PC-3 (cell line): Measurements from ENCODE around the gene THBS3. TPM values are rescaled to one million over a fixed set of nuclear protein-coding genes. Genes with fewer than 3 reads are reported as not detected.
"Not testable (repeated sequence)": the region's sequence is repeated elsewhere in the genome, so short reads cannot be mapped to it uniquely, and the experiment has no call there.

Experiments used
- ATAC-seq: fragments of 200-7000 bp; cut with Tn5 transposase; 2 replicates; pipeline ENCODE4 v1.9.1; 2020; ENCODE audit warnings: mild to moderate bottlenecking, moderate library complexity
- BruUV-seq: library from RNA; stranded (reverse); fragments of 400-500 nt; replicated peaks from 2 replicates; lab custom pipeline; 2021; lab: Mats Ljungman, UMichigan
- CTCF ChIA-PET: fragments of 300-600 bp; sonication (Branson Sonifier 250); formaldehyde crosslinking; loops from one replicate; lab custom pipeline; 2022; ENCODE audit warnings: antibody characterized with exemption; lab: Charles Lee
- POLR2A ChIA-PET: fragments of 300-600 bp; sonication (Branson Sonifier 250); formaldehyde crosslinking; loops from one replicate; lab custom pipeline; 2022; ENCODE audit warnings: antibody characterized with exemption; ENCODE audit not compliant: unreplicated experiment; lab: Charles Lee
- DNase-seq: peaks from one replicate; pipeline ENCODE4 v3.0.0-alpha.2; 2015
- H2AFZ ChIP-seq: fragments of 300-600 bp; sonication (generic); 2 replicates; pipeline ENCODE4 v1.6.0; 2016; ENCODE audit warnings: antibody characterized with exemption, low read length
- H3F3A ChIP-seq: fragments of 300-600 bp; sonication (generic); one replicate; pipeline ENCODE4 v1.6.0; 2017; ENCODE audit warnings: antibody characterized with exemption, low read length, control low read depth, mild to moderate bottlenecking; ENCODE audit not compliant: unreplicated experiment
- H3K27ac ChIP-seq: fragments of 300-600 bp; sonication (generic); 2 replicates; pipeline ENCODE4 v1.5.1; 2016; ENCODE audit warnings: mild to moderate bottlenecking, low read length
- H3K27me3 ChIP-seq: fragments of 300-600 bp; sonication (generic); 2 replicates; pipeline ENCODE4 v1.6.1; 2016; ENCODE audit warnings: low read length, mixed read lengths
- H3K36me3 ChIP-seq: fragments of 300-600 bp; sonication (generic); 2 replicates; pipeline ENCODE4 v1.6.1; 2016; ENCODE audit warnings: low read depth, mixed run types, low read length, mixed read lengths
- H3K4me1 ChIP-seq: fragments of 300-600 bp; sonication (generic); 2 replicates; pipeline ENCODE4 v1.5.1; 2016; ENCODE audit warnings: low read length; ENCODE audit not compliant: insufficient read depth
- H3K4me2 ChIP-seq: fragments of 300-600 bp; sonication (generic); 2 replicates; pipeline ENCODE4 v1.6.0; 2016; ENCODE audit warnings: low read length
- H3K4me3 ChIP-seq: fragments of 300-600 bp; sonication (generic); 2 replicates; pipeline ENCODE4 v1.5.1; 2016; ENCODE audit warnings: mild to moderate bottlenecking, low read length, mixed read lengths
- H3K79me2 ChIP-seq: fragments of 300-600 bp; sonication (generic); 2 replicates; pipeline ENCODE4 v1.6.1; 2017; ENCODE audit warnings: low read length, mixed read lengths
- H3K9ac ChIP-seq: fragments of 300-600 bp; sonication (generic); 2 replicates; pipeline ENCODE4 v1.6.0; 2016; ENCODE audit warnings: mild to moderate bottlenecking, low read length
- H3K9me2 ChIP-seq: fragments of 300-600 bp; sonication (generic); replicated peaks from 2 replicates; pipeline ENCODE4 v1.6.1; 2016; ENCODE audit warnings: mixed run types, low read length, mixed read lengths
- H3K9me3 ChIP-seq: fragments of 300-600 bp; sonication (generic); 2 replicates; pipeline ENCODE4 v1.6.1; 2016; ENCODE audit warnings: low read length, mixed read lengths
- H4K20me1 ChIP-seq: fragments of 300-600 bp; sonication (generic); 2 replicates; pipeline ENCODE4 v1.6.1; 2016; ENCODE audit warnings: low read length, mixed read lengths
- CTCF ChIP-seq: fragments of 300-600 bp; sonication (generic); conservative IDR thresholded peaks from 2 replicates; pipeline ENCODE4 v1.5.1; 2017; ENCODE audit warnings: antibody characterized with exemption, low read depth, mild to moderate bottlenecking, low read length
- EZH2 ChIP-seq: fragments of 300-600 bp; sonication (generic); IDR thresholded peaks from one replicate; pipeline ENCODE4 v1.6.1; 2017; ENCODE audit warnings: antibody characterized with exemption, mild to moderate bottlenecking, low read length; ENCODE audit not compliant: unreplicated experiment
- EZH2phosphoT487 ChIP-seq: fragments of 300-600 bp; sonication (generic); IDR thresholded peaks from 2 replicates; pipeline ENCODE4 v1.6.1; 2018; ENCODE audit warnings: mild to moderate bottlenecking, antibody characterized with exemption, low read length, borderline replicate concordance
- intact Hi-C: fragments of 100-400 bp; cut with micrococcal nuclease; formaldehyde crosslinking; loops from 2 replicates; pipeline ENCODE4 v1.9.0; 2023
- total RNA-seq: library from RNA; depleted of rRNA; stranded (reverse); fragments of >200 nt; gene quantifications from 2 replicates; pipeline ENCODE4 v1.2.3, GENCODE V29; 2014

THBS3 gene
- total RNA-seq, 1 experiment from 2014 or later = 13.0 TPM

- Histone ChIP-seq H3K9ac (peak overlapping the region; percentile 55), H3K27ac (no peak overlapping the region), H4K20me1 (no peaks in the 10 kb centered on the region), H3K9me3 (no peaks in the 10 kb centered on the region), H3K4me1 (peaks cover 27% of the 10 kb centered on the region), H3K27me3 (no peaks in the 10 kb centered on the region), H2AFZ (no peak overlapping the region), H3K79me2 (peaks cover 4% of the 10 kb centered on the region; the same call in 1 of the 2 replicates), H3K9me2 (no peaks in the 10 kb centered on the region), H3F3A (no peaks in the 10 kb centered on the region), H3K36me3 (peaks cover 4% of the 10 kb centered on the region; the same call in 1 of the 2 replicates), H3K4me3 (peak overlapping the region; percentile 70), H3K4me2 (peak overlapping the region; percentile 91)
- POLR2A ChIA-PET = interaction anchor here (0.6 to 2.1 kb wide), 3 partner anchors 13 to 193 kb away, joined by 4 to 8 read pairs (median 7); partner anchors contain the start of genes KRTCAP2, MTX1 and ZBTB7B
- DNase-seq (no peak), ATAC-seq (no peak)
- CTCF ChIA-PET = interaction anchor here (2.7 kb wide), 1 partner anchor 22 kb away, joined by 25 read pairs; the partner anchor contains the start of gene KRTCAP2
- TF ChIP-seq EZH2 (no peak), EZH2phosphoT487 (no peak), CTCF (no peak)
- BruUV-seq = TSS peak; percentile 52
- intact Hi-C loops = no loop called here
These were observed 12.2 kb downstream of the THBS3 start for GRCh38 chr1:155195201-155196102.

- intact Hi-C loops = loop anchor here (2.0 to 5.0 kb wide), 2 partner anchors 17 to 33 kb away; no protein-coding TSS in a partner anchor
- not testable (repeated sequence) for H4K20me1 ChIP-seq, H3K27me3 ChIP-seq, ATAC-seq, H3F3A ChIP-seq, BruUV-seq, H3K79me2 ChIP-seq, H3K9me2 ChIP-seq, H3K9me3 ChIP-seq, H3K36me3 ChIP-seq, DNase-seq
- H2AFZ ChIP-seq = peak overlapping the region; percentile 96
- peak overlapping the region; percentile 70 for H3K4me3 ChIP-seq
- H3K4me2 ChIP-seq = peak overlapping the region; percentile 91
- ChIA-PET POLR2A (interaction anchor here (0.5 to 2.1 kb wide), 5 partner anchors 12 to 129 kb away, joined by 3 to 8 read pairs (median 5); partner anchors contain the start of genes KRTCAP2 and MTX1), CTCF (interaction anchor here (0.6 to 2.7 kb wide), 7 partner anchors 14 to 519 kb away, joined by 3 to 25 read pairs (median 8); partner anchors contain the start of genes KRTCAP2, MTX1 and THBS3)
- H3K4me1 ChIP-seq = peaks cover 27% of the 10 kb centered on the region
- peak overlapping the region; percentile 55 for H3K9ac ChIP-seq
- H3K27ac ChIP-seq = peak overlapping the region; percentile 75
These were observed 13.8 kb downstream of the THBS3 start for GRCh38 chr1:155193991-155194240.

- H3K36me3 ChIP-seq = peaks cover 4% of the 10 kb centered on the region; the same call in 1 of the 2 replicates
These were observed 14.3 kb downstream of the THBS3 start for GRCh38 chr1:155193275-155193990.

More at GRCh38 chr1:155193275-155193990, 14.3 kb downstream of the THBS3 start:
- no peaks in the 10 kb centered on the region for H3K9me3 ChIP-seq
- H3K4me3 ChIP-seq = peak overlapping the region; percentile 70
- peak overlapping the region; percentile 96 for H2AFZ ChIP-seq
- H3K4me1 ChIP-seq = peaks cover 27% of the 10 kb centered on the region
- intact Hi-C loops = loop anchor here (2.0 to 5.0 kb wide), 2 partner anchors 17 to 34 kb away; no protein-coding TSS in a partner anchor
- peak overlapping the region; percentile 55 for H3K9ac ChIP-seq
- ChIA-PET POLR2A (interaction anchor here (0.6 to 2.1 kb wide), 4 partner anchors 13 to 129 kb away, joined by 3 to 8 read pairs (median 6); partner anchors contain the start of genes KRTCAP2 and MTX1), CTCF (interaction anchor here (0.6 to 2.7 kb wide), 8 partner anchors 14 to 43 kb away, joined by 4 to 25 read pairs (median 8); partner anchors contain the start of genes KRTCAP2, MTX1 and THBS3)
- no peaks in the 10 kb centered on the region for H3F3A ChIP-seq
- peak overlapping the region; percentile 75 for H3K27ac ChIP-seq
- TSS peak; percentile 62 for BruUV-seq
- no peaks in the 10 kb centered on the region for H4K20me1 ChIP-seq
- peak overlapping the region; percentile 91 for H3K4me2 ChIP-seq
- peak; percentile 96 for DNase-seq
- no peaks in the 10 kb centered on the region for H3K27me3 ChIP-seq
- H3K9me2 ChIP-seq = no peaks in the 10 kb centered on the region
- ATAC-seq = peak; percentile 82
- H3K79me2 ChIP-seq = peaks cover 4% of the 10 kb centered on the region; the same call in 1 of the 2 replicates
- TF ChIP-seq CTCF (peak; percentile 99), EZH2phosphoT487 (no peak)
